Activated CD8-positive, alpha-beta T cell treated with anti-CD3 and anti-CD28 coated beads for 36 hours (primary cell): ENCODE results near the gene RPL13A. TPM values are rescaled to one million over a fixed set of nuclear protein-coding genes. Genes with fewer than 3 reads are reported as not detected.
A peak's percentile ranks its signal among the peaks of the same experiment; 100 is the strongest.
"Not testable (repeated sequence)": the region's sequence is repeated elsewhere in the genome, so short reads cannot be mapped to it uniquely, and the experiment has no call there.

Source experiments
- ATAC-seq: fragments of 200-7000 bp; cut with Tn5 transposase; one replicate; pipeline ENCODE4 v1.10.0; 2021; ENCODE audit warnings: mild to moderate bottlenecking, moderate library complexity
- CTCF ChIA-PET: fragments of 350-600 bp; sonication (Branson Sonifier 250); formaldehyde crosslinking; loops from one replicate; lab custom pipeline; 2021; ENCODE audit warnings: antibody characterized with exemption; lab: Charles Lee
- POLR2A ChIA-PET: fragments of 350-600 bp; sonication (Branson Sonifier 250); formaldehyde crosslinking; loops from one replicate; lab custom pipeline; 2021; ENCODE audit warnings: antibody characterized with exemption; lab: Charles Lee
- DNase-seq: peaks from one replicate; pipeline ENCODE4 v3.0.0-alpha.2; 2020
- H3K27ac Mint-ChIP-seq: one replicate; pipeline ENCODE4 v1.8.0; 2021; ENCODE audit warnings: mild to moderate bottlenecking, mixed read lengths
- H3K27me3 Mint-ChIP-seq: one replicate; pipeline ENCODE4 v1.8.0; 2021; ENCODE audit warnings: mixed read lengths
- H3K36me3 Mint-ChIP-seq: one replicate; pipeline ENCODE4 v1.8.0; 2021; ENCODE audit warnings: low read depth, mixed read lengths
- H3K4me1 Mint-ChIP-seq: one replicate; pipeline ENCODE4 v1.8.0; 2021; ENCODE audit warnings: low read depth, mixed read lengths
- H3K4me3 Mint-ChIP-seq: one replicate; pipeline ENCODE4 v1.8.0; 2021; ENCODE audit warnings: mild to moderate bottlenecking, moderate library complexity, mixed read lengths
- H3K9me3 Mint-ChIP-seq: one replicate; pipeline ENCODE4 v1.8.0; 2021; ENCODE audit warnings: mixed read lengths
- intact Hi-C: fragments of 100-400 bp; cut with micrococcal nuclease; formaldehyde crosslinking; loops from one replicate; pipeline ENCODE4 v1.10.0; 2022
- total RNA-seq, 2 experiments: library from RNA; stranded (reverse); gene quantifications; one replicate each; pipeline ENCODE4 v1.2.3, GENCODE V29; 2021
- TF ChIP-seq, protein P1 (sequence below): fragments of 200-600 bp; IDR thresholded peaks from one replicate; pipeline ENCODE4 v1.8.0; 2022; ENCODE audit warnings: antibody characterized with exemption, mild to moderate bottlenecking

Gene RPL13A
- total RNA-seq, 2 experiments from 2014 or later = 4,285 to 4,329 TPM

DNA sequence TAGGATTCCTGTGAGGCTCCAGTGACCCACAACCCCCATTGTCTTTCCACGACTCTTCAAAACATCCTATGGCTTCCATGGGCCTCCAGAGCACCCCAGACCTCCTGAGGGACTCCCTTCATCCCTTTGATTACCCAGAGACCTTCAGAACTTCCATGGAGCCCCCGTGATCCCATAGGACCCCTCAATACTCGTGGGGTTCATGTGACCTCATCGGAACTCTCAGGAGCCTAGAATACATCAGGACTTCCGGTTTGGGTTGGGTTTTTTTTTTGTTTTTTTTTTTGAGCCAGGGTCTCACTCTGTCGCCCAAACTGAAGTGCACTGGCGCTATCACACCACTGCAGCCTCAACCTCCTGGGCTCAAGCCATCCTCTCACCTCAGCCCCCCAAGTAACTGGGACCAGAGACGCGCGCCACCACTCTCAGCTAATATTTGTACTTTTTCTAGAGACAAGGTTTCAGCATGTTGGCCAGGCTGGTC is 33.6 kb upstream of the RPL13A start:
- no peak for ATAC-seq

DNA sequence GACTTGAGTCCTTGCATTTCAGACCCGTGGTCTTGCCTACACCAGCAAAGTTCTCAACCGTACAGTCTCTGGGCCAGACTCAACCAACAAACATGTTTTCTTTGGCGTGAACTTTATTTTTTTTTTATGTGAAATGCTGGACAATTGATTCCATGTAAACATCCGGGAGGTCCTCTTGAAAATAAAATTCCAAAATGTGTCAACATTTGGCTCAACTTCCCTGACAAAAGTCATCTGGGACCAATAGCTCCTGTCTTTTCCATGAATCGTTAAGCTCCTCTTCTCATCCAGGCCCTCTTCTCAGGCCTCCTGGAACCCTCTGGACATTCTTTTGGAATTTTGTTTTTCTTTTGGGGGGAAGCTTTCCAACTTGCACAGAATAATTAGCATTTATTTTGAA is 31.6 kb upstream of the RPL13A start:
- ATAC-seq (no peak), DNase-seq (no peak)
- ChIA-PET POLR2A (interaction anchor here (0.9 to 3.5 kb wide), 3 partner anchors 18 to 33 kb away, joined by 3 to 15 read pairs (median 5); partner anchors contain the start of gene FLT3LG), CTCF (interaction anchor here (1.3 to 2.5 kb wide), 3 partner anchors 14 to 21 kb away, joined by 4 to 15 read pairs (median 6); no protein-coding TSS in a partner anchor)
- peaks cover 23% of the 10 kb centered on the region for H3K36me3 Mint-ChIP-seq
- no peak overlapping the region for H3K27ac Mint-ChIP-seq
- H3K27me3 Mint-ChIP-seq = no peaks in the 10 kb centered on the region
- H3K4me1 Mint-ChIP-seq = peaks cover 28% of the 10 kb centered on the region
- H3K4me3 Mint-ChIP-seq = no peak overlapping the region
- H3K9me3 Mint-ChIP-seq = no peaks in the 10 kb centered on the region
- intact Hi-C loops = no loop called here
- TF ChIP-seq, protein P1, sequence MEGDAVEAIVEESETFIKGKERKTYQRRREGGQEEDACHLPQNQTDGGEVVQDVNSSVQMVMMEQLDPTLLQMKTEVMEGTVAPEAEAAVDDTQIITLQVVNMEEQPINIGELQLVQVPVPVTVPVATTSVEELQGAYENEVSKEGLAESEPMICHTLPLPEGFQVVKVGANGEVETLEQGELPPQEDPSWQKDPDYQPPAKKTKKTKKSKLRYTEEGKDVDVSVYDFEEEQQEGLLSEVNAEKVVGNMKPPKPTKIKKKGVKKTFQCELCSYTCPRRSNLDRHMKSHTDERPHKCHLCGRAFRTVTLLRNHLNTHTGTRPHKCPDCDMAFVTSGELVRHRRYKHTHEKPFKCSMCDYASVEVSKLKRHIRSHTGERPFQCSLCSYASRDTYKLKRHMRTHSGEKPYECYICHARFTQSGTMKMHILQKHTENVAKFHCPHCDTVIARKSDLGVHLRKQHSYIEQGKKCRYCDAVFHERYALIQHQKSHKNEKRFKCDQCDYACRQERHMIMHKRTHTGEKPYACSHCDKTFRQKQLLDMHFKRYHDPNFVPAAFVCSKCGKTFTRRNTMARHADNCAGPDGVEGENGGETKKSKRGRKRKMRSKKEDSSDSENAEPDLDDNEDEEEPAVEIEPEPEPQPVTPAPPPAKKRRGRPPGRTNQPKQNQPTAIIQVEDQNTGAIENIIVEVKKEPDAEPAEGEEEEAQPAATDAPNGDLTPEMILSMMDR = no peak

More for the DNA sequence above, 33.6 kb upstream of the RPL13A start:
- peak; percentile 26 for DNase-seq
- peaks cover 45% of the 10 kb centered on the region for H3K4me1 Mint-ChIP-seq
- H3K4me3 Mint-ChIP-seq = peak overlapping the region; percentile 93
- intact Hi-C loops = no loop called here
- H3K27me3 Mint-ChIP-seq = no peaks in the 10 kb centered on the region
- TF ChIP-seq, protein P1 = no peak
- peak overlapping the region; percentile 100 for H3K27ac Mint-ChIP-seq
- H3K36me3 Mint-ChIP-seq = peaks cover 33% of the 10 kb centered on the region
- no peaks in the 10 kb centered on the region for H3K9me3 Mint-ChIP-seq
- ChIA-PET CTCF (interaction anchor here (0.9 to 5.0 kb wide), 7 partner anchors 8 to 93 kb away, joined by 3 to 33 read pairs (median 5); partner anchors contain the start of gene FLT3LG), POLR2A (interaction anchor here (0.6 to 3.5 kb wide), 7 partner anchors 12 to 46 kb away, joined by 3 to 15 read pairs (median 5); no protein-coding TSS in a partner anchor)

DNA sequence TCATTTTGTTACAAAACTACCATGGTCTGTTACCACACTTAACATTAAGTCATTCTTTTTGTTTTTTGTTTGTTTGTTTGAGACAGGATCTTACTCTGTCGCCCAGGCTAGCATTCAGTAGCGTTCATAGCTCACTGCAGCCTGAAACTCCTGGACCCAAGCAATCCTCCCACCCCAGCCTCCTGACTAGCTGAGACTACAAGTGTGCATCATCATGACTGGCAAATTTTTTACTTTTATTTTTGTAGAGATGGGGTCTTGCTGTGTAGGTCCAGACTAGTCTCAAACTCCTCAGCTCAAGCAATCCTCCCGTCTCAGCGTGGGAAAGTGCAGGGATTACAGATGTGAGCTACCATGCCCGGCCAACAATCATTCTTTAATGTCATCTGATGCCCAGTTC is 31.1 kb upstream of the RPL13A start:
- no peak for DNase-seq
- H3K9me3 Mint-ChIP-seq = no peaks in the 10 kb centered on the region
- ChIA-PET POLR2A (interaction anchor here (0.9 to 3.5 kb wide), 3 partner anchors 17 to 32 kb away, joined by 3 to 15 read pairs (median 5); partner anchors contain the start of gene FLT3LG), CTCF (interaction anchor here (1.3 to 2.5 kb wide), 3 partner anchors 13 to 20 kb away, joined by 4 to 15 read pairs (median 6); no protein-coding TSS in a partner anchor)
- H3K36me3 Mint-ChIP-seq = peaks cover 22% of the 10 kb centered on the region
- ATAC-seq = no peak
- no peaks in the 10 kb centered on the region for H3K27me3 Mint-ChIP-seq
- H3K27ac Mint-ChIP-seq = peak overlapping the region; percentile 25
- TF ChIP-seq, protein P1 = no peak
- peaks cover 28% of the 10 kb centered on the region for H3K4me1 Mint-ChIP-seq
- H3K4me3 Mint-ChIP-seq = no peak overlapping the region
- intact Hi-C loops = no loop called here

DNA sequence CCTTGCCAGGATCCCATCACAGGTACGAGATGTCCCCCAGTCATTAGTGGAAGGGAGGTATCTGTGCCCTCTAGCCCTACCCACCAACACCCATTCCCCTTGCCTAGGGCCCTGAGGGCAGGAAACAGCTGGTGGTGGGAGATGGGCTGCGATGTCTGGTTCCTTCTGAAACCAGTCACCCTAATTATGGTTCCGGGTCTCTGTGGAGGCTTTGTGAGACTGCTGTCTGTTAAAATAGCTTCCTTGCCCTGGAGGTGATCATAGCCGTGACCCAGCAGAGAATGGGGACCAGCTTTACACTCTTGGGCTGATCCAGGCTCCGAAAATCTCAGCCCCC is 28.9 kb upstream of the RPL13A start:
- DNase-seq = no peak
- Mint-ChIP-seq H3K36me3 (peaks cover 18% of the 10 kb centered on the region), H3K9me3 (no peaks in the 10 kb centered on the region), H3K27me3 (no peaks in the 10 kb centered on the region), H3K4me1 (peaks cover 15% of the 10 kb centered on the region), H3K27ac (peak overlapping the region; percentile 42), H3K4me3 (no peak overlapping the region)
- ChIA-PET POLR2A (interaction anchor here (1.0 to 2.9 kb wide), 2 partner anchors 15 to 29 kb away, joined by 3 to 12 read pairs; partner anchors contain the start of gene RPL13A), CTCF (interaction anchor here (0.7 to 1.7 kb wide), 2 partner anchors 11 to 18 kb away, joined by 3 to 4 read pairs; no protein-coding TSS in a partner anchor)
- no peak for ATAC-seq
- intact Hi-C loops = no loop called here
- TF ChIP-seq, protein P1 = no peak

DNA sequence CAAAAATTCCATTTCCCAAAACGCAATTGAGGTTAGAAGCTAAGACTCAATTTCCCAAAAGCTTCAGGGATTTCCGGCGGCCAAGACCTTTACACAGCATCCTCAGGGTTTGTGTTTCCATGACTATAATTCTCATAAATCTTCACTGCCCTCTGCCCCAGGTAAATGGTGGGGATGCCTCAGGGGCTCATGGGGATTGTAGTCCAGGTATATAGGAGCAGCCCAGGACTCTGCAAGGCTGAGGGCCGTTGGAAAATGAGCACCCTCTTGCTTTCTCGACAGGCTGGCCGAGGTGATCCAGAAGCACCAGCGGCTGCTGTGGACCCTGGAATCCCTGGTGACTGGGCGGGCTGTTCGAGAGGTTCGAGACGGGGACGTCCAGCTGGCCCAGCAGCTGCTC is 28.0 kb upstream of the RPL13A start:
- TF ChIP-seq, protein P1 = no peak
- no peak for DNase-seq
- ChIA-PET POLR2A (interaction anchor here (1.0 to 2.9 kb wide), 3 partner anchors 29 to 50 kb away, joined by 3 to 12 read pairs (median 4); partner anchors contain the start of gene RPL13A), CTCF (no interaction called here)
- Mint-ChIP-seq H3K27ac (no peak overlapping the region), H3K36me3 (peaks cover 18% of the 10 kb centered on the region), H3K27me3 (no peaks in the 10 kb centered on the region), H3K9me3 (no peaks in the 10 kb centered on the region), H3K4me1 (peaks cover 13% of the 10 kb centered on the region), H3K4me3 (no peak overlapping the region)
- peak; percentile 45 for ATAC-seq
- intact Hi-C loops = no loop called here

DNA sequence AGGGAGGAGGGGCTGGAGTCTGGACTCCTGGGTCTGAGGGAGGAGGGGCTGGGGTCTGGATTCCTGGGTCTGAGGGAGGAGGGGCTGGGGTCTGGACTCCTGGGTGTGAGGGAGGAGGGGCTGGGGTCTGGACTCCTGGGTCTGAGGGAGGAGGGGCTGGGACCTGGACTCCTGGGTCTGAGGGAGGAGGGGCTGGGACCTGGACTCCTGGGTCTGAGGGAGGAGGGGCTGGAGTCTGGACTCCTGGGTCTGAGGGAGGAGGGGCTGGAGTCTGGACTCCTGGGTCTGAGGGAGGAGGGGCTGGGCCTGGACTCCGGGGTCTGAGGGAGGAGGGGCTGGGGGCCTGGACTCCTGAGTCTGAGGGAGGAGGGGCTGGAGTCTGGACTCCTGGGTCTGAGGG is 26.3 kb upstream of the RPL13A start:
- POLR2A ChIA-PET, H3K27me3 Mint-ChIP-seq, H3K27ac Mint-ChIP-seq, intact Hi-C loops, H3K4me1 Mint-ChIP-seq, H3K9me3 Mint-ChIP-seq, DNase-seq, H3K4me3 Mint-ChIP-seq, ATAC-seq, CTCF ChIA-PET: not testable (repeated sequence)
- H3K36me3 Mint-ChIP-seq = peaks cover 18% of the 10 kb centered on the region
